ENCODE data around the gene CELF6.

DNA sequence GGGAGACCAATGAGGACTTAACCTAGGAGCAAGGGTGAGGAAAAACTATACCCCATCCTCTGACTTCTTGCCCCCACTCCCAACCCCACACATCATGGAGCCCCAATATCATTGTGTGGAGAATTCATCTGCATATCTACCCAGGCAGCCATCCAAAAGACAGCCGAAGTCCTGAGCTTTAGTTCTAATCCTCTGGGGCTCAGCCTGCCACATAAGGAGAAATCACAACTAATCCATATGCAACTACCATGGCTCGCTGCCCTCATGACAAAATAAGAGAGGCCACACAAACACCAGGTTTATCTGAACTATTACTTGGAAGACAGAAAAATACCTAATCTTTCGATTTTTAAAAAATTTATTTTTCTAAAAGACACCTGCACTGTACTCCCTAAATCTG is 38.2 kb upstream of the CELF6 start:
- TF ChIP-seq POLR2A (IDR thresholded peaks at IDR 0.05; ENCODE audit: low read depth): no peak
- TF ChIP-seq, protein P1, sequence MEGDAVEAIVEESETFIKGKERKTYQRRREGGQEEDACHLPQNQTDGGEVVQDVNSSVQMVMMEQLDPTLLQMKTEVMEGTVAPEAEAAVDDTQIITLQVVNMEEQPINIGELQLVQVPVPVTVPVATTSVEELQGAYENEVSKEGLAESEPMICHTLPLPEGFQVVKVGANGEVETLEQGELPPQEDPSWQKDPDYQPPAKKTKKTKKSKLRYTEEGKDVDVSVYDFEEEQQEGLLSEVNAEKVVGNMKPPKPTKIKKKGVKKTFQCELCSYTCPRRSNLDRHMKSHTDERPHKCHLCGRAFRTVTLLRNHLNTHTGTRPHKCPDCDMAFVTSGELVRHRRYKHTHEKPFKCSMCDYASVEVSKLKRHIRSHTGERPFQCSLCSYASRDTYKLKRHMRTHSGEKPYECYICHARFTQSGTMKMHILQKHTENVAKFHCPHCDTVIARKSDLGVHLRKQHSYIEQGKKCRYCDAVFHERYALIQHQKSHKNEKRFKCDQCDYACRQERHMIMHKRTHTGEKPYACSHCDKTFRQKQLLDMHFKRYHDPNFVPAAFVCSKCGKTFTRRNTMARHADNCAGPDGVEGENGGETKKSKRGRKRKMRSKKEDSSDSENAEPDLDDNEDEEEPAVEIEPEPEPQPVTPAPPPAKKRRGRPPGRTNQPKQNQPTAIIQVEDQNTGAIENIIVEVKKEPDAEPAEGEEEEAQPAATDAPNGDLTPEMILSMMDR (IDR thresholded peaks at IDR 0.05): no peak
- no peak for TF ChIP-seq POLR2AphosphoS5 (IDR thresholded peaks at IDR 0.05)
